HCT116 (cell line): Measurements from ENCODE around the gene LGALS12. TPM values are rescaled to one million over a fixed set of nuclear protein-coding genes. Genes with fewer than 3 reads are reported as not detected.

Experiments used
- ATAC-seq: fragments of 200-7000 bp; cut with Tn5 transposase; 2 replicates; pipeline ENCODE4 v1.9.1; 2020; ENCODE audit warnings: mild to moderate bottlenecking, moderate library complexity
- BruUV-seq: library from RNA; stranded (reverse); fragments of 400-500 nt; replicated peaks from 2 replicates; lab custom pipeline; 2021; lab: Mats Ljungman, UMichigan
- CTCF ChIA-PET: fragments of 300-600 bp; sonication (Branson Sonifier 250); formaldehyde crosslinking; loops from one replicate; lab custom pipeline; 2021; ENCODE audit warnings: antibody characterized with exemption; lab: Charles Lee
- POLR2A ChIA-PET: fragments of 300-600, 350-600 bp; sonication (Branson Sonifier 250); formaldehyde crosslinking; loops from one replicate; lab custom pipeline; 2021; ENCODE audit warnings: antibody characterized with exemption; lab: Charles Lee
- RAD21 ChIA-PET, 2 experiments: fragments of 300-600 bp; sonication (Branson Sonifier 250); formaldehyde crosslinking; loops; one replicate each; lab custom pipeline; 2023; ENCODE audit warnings: low total read pairs in 2 of 2; ENCODE audit not compliant: uncharacterized antibody in 2 of 2, unreplicated experiment in 2 of 2, low non-redundant PET in 1 of 2; lab: Charles Lee
- DNase-seq: peaks from one replicate; pipeline ENCODE4 v3.0.0-alpha.2; 2010; ENCODE audit warnings: low read depth, low spot score
- H2AFZ ChIP-seq: fragments of 200-600 bp; shearing (Covaris generic), sonication (generic); 2 replicates; pipeline ENCODE4 v1.6.1; 2017; ENCODE audit warnings: low read depth, mixed run types, mixed read lengths, antibody characterized with exemption, low read length; ENCODE audit not compliant: poor library complexity, severe bottlenecking
- H3K27ac ChIP-seq: 2 replicates; pipeline ENCODE4 v1.5.1; 2012; ENCODE audit warnings: low read depth, low read length
- H3K27me3 ChIP-seq: fragments of 200-600 bp; sonication (generic); 2 replicates; pipeline ENCODE4 v1.6.1; 2016; ENCODE audit warnings: mixed run types, low read length, mixed read lengths; ENCODE audit not compliant: insufficient read depth
- H3K36me3 ChIP-seq, 2 experiments: fragments of 200-500 bp in 1 of 2; fragments of 200-600 bp in 1 of 2; sonication (Bioruptor generic) in 1 of 2; sonication (generic) in 1 of 2; 2 replicates each; pipeline versions ENCODE4 v1.5.1 to v1.6.1; 2014 to 2016; ENCODE audit warnings: low read length in 2 of 2, inconsistent platforms in 1 of 2, mixed read lengths in 1 of 2, mixed run types in 1 of 2; ENCODE audit not compliant: insufficient read depth in 2 of 2, control insufficient read depth in 1 of 2
- H3K4me1 ChIP-seq, 2 experiments: fragments of 200-600 bp in 1 of 2; sonication (generic) in 1 of 2; 2 replicates each; pipeline versions ENCODE4 v1.5.1 to v1.6.1; 2012 to 2017; ENCODE audit warnings: low read length in 2 of 2, inconsistent platforms in 1 of 2, mild to moderate bottlenecking in 1 of 2, mixed read lengths in 1 of 2, mixed run types in 1 of 2, moderate library complexity in 1 of 2; ENCODE audit not compliant: insufficient read depth in 2 of 2, control insufficient read depth in 1 of 2
- H3K4me2 ChIP-seq: fragments of 200-600 bp; sonication (generic); 2 replicates; pipeline ENCODE4 v1.6.1; 2017; ENCODE audit warnings: mixed run types, low read length, mixed read lengths
- H3K4me3 ChIP-seq, 2 experiments: fragments of 200-600 bp in 1 of 2; sonication (generic) in 1 of 2; replicated peaks in 1 of 2; 2 replicates each; pipeline ENCODE4 v1.5.1; 2011 to 2016; ENCODE audit warnings: low read length in 2 of 2, control low read depth in 1 of 2, low read depth in 1 of 2, mild to moderate bottlenecking in 1 of 2, mixed read lengths in 1 of 2, mixed run types in 1 of 2
- H3K79me2 ChIP-seq: fragments of 200-600 bp; sonication (generic); 2 replicates; pipeline ENCODE4 v1.6.1; 2017; ENCODE audit warnings: mild to moderate bottlenecking, mixed run types, low read length, moderate library complexity, mixed read lengths; ENCODE audit not compliant: insufficient read depth
- H3K9ac ChIP-seq: fragments of 200-600 bp; sonication (generic); 2 replicates; pipeline ENCODE4 v1.6.1; 2016; ENCODE audit warnings: low read length, mixed read lengths
- H3K9me2 ChIP-seq: fragments of 200-600 bp; sonication (generic), shearing (Covaris generic); 2 replicates; pipeline ENCODE4 v1.6.1; 2017; ENCODE audit warnings: mixed run types, mild to moderate bottlenecking, moderate library complexity; ENCODE audit not compliant: insufficient read depth
- H3K9me3 ChIP-seq, 2 experiments: fragments of 200-500 bp in 1 of 2; fragments of 200-600 bp in 1 of 2; sonication (Bioruptor generic) in 1 of 2; sonication (generic) in 1 of 2; 2 replicates each; pipeline ENCODE4 v1.6.1; 2014 to 2017; ENCODE audit warnings: low read length in 2 of 2, mixed read lengths in 2 of 2, inconsistent platforms in 1 of 2, low read depth in 1 of 2, mild to moderate bottlenecking in 1 of 2, mixed run types in 1 of 2, moderate library complexity in 1 of 2; ENCODE audit not compliant: control insufficient read depth in 1 of 2, insufficient read depth in 1 of 2
- H4K20me1 ChIP-seq: fragments of 200-600 bp; sonication (generic), shearing (Covaris generic); 2 replicates; pipeline ENCODE4 v1.6.1; 2017; ENCODE audit warnings: mixed run types, mild to moderate bottlenecking, moderate library complexity; ENCODE audit not compliant: insufficient read depth
- CEBPB ChIP-seq: IDR thresholded peaks from 2 replicates; pipeline ENCODE4 v1.6.1; 2012; ENCODE audit warnings: low read depth
- EGR1 ChIP-seq: IDR thresholded peaks from 2 replicates; pipeline ENCODE4 v1.6.1; 2012; ENCODE audit warnings: low read depth
- ELF1 ChIP-seq: IDR thresholded peaks from 2 replicates; pipeline ENCODE4 v1.6.1; 2012; ENCODE audit warnings: low read depth, borderline replicate concordance
- FOSL1 ChIP-seq: IDR thresholded peaks from 2 replicates; pipeline ENCODE4 v1.6.1; 2012; ENCODE audit warnings: low read depth
- JUND ChIP-seq: IDR thresholded peaks from 2 replicates; pipeline ENCODE4 v1.6.1; 2012
- POLR2A ChIP-seq: IDR thresholded peaks from 2 replicates; pipeline ENCODE4 v1.7.0; 2011; ENCODE audit warnings: borderline replicate concordance; ENCODE audit not compliant: insufficient read depth, insufficient read length; ENCODE audit errors: extremely low read depth
- POLR2AphosphoS5 ChIP-seq: IDR thresholded peaks from 2 replicates; pipeline ENCODE4 v1.6.1; 2011; ENCODE audit warnings: mild to moderate bottlenecking, low read depth, low read length, moderate library complexity
- SIN3A ChIP-seq: IDR thresholded peaks from 2 replicates; pipeline ENCODE4 v1.6.1; 2012; ENCODE audit warnings: low read depth
- TCF7L2 ChIP-seq: IDR thresholded peaks from 2 replicates; pipeline ENCODE4 v1.7.0; 2011; ENCODE audit warnings: borderline replicate concordance, inconsistent platforms; ENCODE audit not compliant: insufficient read depth, insufficient read length; ENCODE audit errors: extremely low read depth
- ZFX ChIP-seq: fragments of 450-650 bp; IDR thresholded peaks from 2 replicates; pipeline ENCODE4 v1.6.1; 2017
- intact Hi-C: fragments of 100-400 bp; cut with micrococcal nuclease; formaldehyde crosslinking; loops from 2 replicates; pipeline ENCODE4 v1.10.0; 2022
- total RNA-seq: library from RNA; stranded (reverse); gene quantifications from one replicate; pipeline ENCODE4 v1.2.1, GENCODE V29; 2021; ENCODE audit not compliant: unreplicated experiment
- TF ChIP-seq, protein P1 (sequence below): IDR thresholded peaks from 2 replicates; pipeline ENCODE4 v1.6.1; 2012
- TF ChIP-seq, protein P2 (sequence below): IDR thresholded peaks from 2 replicates; pipeline ENCODE4 v1.6.1; 2011; ENCODE audit warnings: mild to moderate bottlenecking, low read length, moderate library complexity; ENCODE audit not compliant: insufficient replicate concordance; ENCODE audit errors: extremely low read depth
- TF ChIP-seq, protein P3 (sequence below): IDR thresholded peaks from 2 replicates; pipeline ENCODE4 v1.6.1; 2012
- TF ChIP-seq, protein P4 (sequence below): IDR thresholded peaks from 2 replicates; pipeline ENCODE4 v1.6.1; 2012; ENCODE audit warnings: low read depth

Gene LGALS12
- total RNA-seq, 1 experiment from 2014 or later: not detected

DNA sequence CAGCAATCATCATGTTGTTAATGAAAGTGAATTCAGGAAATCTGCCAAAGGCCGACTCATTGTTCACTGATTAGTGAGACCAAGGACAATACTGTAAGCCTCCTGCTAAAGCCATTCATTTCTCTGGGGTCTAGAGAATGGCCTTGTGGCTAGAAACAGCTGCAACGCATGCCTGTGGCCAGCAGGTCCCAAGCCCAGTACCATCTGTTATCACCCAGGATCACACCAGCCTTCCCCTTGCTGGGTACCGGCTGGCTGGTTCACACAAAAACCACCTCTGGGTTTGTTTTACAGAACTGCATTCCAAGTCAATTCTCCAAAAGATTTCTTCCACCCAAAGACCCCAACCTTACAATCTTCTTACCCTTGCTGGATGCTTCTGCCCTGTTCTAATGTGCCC, 16.0 kb upstream of the LGALS12 start:
- no TSS peak for BruUV-seq
- Histone ChIP-seq H4K20me1 (no peaks in the 10 kb centered on the region), H3K36me3 (no peaks in the 10 kb centered on the region), H3K9me2 (no peaks in the 10 kb centered on the region), H3K4me2 (no peak overlapping the region), H3K9me3 (0 out of 4 replicates have a peak, but pooled peaks cover 0 to 5% of the 10 kb centered on the region in 2 experiments), H3K27ac (no peak overlapping the region), H3K27me3 (no peaks in the 10 kb centered on the region), H3K4me3 (no peak overlapping the region), H3K79me2 (no peaks in the 10 kb centered on the region), H3K9ac (no peak overlapping the region), H3K4me1 (no peaks in the 10 kb centered on the region), H2AFZ (no peak overlapping the region)
- TF ChIP-seq EGR1 (no peak), SIN3A (no peak), FOSL1 (no peak), CEBPB (no peak), JUND (no peak), ELF1 (no peak), TCF7L2 (no peak), POLR2AphosphoS5 (no peak), ZFX (no peak), POLR2A (no peak)
- TF ChIP-seq, protein P1, sequence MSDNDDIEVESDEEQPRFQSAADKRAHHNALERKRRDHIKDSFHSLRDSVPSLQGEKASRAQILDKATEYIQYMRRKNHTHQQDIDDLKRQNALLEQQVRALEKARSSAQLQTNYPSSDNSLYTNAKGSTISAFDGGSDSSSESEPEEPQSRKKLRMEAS: no peak
- TF ChIP-seq, protein P2, sequence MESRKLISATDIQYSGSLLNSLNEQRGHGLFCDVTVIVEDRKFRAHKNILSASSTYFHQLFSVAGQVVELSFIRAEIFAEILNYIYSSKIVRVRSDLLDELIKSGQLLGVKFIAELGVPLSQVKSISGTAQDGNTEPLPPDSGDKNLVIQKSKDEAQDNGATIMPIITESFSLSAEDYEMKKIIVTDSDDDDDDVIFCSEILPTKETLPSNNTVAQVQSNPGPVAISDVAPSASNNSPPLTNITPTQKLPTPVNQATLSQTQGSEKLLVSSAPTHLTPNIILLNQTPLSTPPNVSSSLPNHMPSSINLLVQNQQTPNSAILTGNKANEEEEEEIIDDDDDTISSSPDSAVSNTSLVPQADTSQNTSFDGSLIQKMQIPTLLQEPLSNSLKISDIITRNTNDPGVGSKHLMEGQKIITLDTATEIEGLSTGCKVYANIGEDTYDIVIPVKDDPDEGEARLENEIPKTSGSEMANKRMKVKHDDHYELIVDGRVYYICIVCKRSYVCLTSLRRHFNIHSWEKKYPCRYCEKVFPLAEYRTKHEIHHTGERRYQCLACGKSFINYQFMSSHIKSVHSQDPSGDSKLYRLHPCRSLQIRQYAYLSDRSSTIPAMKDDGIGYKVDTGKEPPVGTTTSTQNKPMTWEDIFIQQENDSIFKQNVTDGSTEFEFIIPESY: no peak
- TF ChIP-seq, protein P3, sequence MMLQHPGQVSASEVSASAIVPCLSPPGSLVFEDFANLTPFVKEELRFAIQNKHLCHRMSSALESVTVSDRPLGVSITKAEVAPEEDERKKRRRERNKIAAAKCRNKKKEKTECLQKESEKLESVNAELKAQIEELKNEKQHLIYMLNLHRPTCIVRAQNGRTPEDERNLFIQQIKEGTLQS: no peak
- TF ChIP-seq, protein P4, sequence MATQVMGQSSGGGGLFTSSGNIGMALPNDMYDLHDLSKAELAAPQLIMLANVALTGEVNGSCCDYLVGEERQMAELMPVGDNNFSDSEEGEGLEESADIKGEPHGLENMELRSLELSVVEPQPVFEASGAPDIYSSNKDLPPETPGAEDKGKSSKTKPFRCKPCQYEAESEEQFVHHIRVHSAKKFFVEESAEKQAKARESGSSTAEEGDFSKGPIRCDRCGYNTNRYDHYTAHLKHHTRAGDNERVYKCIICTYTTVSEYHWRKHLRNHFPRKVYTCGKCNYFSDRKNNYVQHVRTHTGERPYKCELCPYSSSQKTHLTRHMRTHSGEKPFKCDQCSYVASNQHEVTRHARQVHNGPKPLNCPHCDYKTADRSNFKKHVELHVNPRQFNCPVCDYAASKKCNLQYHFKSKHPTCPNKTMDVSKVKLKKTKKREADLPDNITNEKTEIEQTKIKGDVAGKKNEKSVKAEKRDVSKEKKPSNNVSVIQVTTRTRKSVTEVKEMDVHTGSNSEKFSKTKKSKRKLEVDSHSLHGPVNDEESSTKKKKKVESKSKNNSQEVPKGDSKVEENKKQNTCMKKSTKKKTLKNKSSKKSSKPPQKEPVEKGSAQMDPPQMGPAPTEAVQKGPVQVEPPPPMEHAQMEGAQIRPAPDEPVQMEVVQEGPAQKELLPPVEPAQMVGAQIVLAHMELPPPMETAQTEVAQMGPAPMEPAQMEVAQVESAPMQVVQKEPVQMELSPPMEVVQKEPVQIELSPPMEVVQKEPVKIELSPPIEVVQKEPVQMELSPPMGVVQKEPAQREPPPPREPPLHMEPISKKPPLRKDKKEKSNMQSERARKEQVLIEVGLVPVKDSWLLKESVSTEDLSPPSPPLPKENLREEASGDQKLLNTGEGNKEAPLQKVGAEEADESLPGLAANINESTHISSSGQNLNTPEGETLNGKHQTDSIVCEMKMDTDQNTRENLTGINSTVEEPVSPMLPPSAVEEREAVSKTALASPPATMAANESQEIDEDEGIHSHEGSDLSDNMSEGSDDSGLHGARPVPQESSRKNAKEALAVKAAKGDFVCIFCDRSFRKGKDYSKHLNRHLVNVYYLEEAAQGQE: no peak
- RAD21 ChIA-PET: no interaction called here
- POLR2A ChIA-PET: no interaction called here
- CTCF ChIA-PET: interaction anchor here (4.0 kb wide), 1 partner anchor 11 kb away, joined by 18 read pairs; no protein-coding TSS in a partner anchor
- intact Hi-C loops: no loop called here
- no peak for DNase-seq
- no peak for ATAC-seq
